ENCODE measurements around the gene ITPK1.

Gene ITPK1

DNA sequence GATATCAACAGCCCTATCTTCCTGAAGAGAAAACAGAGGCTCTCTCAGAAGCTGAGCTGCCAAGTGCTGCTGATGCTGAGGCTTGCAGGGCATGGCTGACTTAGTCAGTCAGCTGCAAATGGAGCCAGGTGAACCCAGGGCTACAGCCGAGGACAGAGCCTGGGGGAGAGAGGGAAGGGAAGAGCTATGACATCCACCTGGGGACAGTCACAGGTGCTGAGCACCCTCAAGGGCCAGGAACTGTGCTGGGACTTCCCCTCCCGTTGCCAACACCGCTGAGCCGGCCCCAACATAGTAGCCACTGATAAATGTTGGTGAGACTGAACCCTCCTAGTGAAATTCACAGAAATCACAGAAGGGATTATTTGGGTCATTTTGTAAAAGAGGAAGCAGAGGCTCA is 199.5 kb downstream of the ITPK1 start:
- no peak for DNase-seq

GRCh38 chr14:92914087-92914656 is 201.6 kb downstream of the ITPK1 start:
- DNase-seq: no peak

- no peak for DNase-seq
These were observed 208.3 kb downstream of the ITPK1 start for GRCh38 chr14:92907316-92907911.

GRCh38 chr14:92906823-92907222 is 208.9 kb downstream of the ITPK1 start:
- DNase-seq: no peak

- no peak for DNase-seq
These were observed 209.3 kb downstream of the ITPK1 start for GRCh38 chr14:92906420-92906819.

DNA sequence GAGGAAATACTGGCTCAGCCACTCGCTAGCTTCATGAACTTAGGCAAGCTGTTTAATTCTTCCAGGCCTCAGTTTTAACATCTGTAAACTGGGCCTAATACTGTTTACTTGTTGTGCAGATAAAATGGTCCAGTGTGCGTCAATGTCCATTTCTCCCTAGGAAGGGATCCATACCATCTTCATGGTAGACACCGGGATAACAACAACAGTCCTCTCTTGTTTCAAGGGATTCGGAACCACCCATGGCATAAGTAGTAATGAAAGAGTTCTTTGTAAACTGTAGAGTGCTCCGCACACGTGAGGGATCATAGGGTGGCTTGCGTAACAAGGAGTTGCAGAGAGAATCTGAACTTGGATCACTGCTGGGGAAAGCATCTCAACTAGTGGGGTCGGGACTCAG is 210.1 kb downstream of the ITPK1 start:
- no peak for DNase-seq

DNA sequence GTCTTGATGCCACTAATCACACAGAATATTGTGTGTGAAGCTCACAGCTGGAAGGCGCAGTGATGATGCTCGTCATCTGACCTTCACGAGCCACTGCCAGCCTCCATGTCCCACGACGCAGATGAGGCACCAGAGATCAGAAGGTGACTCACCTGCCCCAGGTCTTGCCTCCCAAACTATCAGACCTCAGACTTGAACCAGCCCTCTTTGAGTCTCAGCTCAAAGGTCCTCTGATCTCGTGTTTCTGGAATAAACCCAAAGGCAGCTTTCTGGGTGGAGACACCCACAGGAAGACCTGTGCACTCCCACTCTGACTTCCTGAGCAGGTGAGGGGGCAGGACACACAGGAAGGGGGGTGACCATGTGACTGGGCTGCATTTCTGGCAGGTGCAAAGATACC is 212.4 kb downstream of the ITPK1 start:
- DNase-seq: no peak

GRCh38 chr14:92902726-92903125 is 213.0 kb downstream of the ITPK1 start:
- peak; percentile 81 for DNase-seq

DNA sequence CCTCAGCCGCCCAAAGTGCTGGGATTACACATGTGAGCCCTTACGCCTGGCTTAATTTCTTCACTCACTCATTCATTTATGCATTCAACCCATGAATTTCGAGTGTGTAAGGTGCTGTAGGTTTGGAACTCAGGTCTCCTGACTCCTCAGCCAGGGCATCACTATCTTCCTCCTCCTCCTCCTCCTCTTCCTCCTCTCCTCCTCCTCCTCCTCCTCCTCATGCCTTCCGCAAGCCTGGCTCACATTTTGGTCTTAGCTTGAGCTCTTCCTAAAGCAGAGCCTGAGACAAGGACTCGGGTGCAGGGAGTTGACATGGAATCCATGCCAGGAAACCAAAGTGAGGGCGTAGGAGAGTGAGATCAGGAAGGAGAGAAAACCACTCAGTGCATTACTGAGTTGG is 213.5 kb downstream of the ITPK1 start:
- no peak for DNase-seq

GRCh38 chr14:92900660-92901059 is 215.1 kb downstream of the ITPK1 start:
- DNase-seq: no peak

- no peak for DNase-seq
These were observed 217.1 kb downstream of the ITPK1 start for GRCh38 chr14:92898566-92899131.

- DNase-seq: no peak
These were observed 217.7 kb downstream of the ITPK1 start for GRCh38 chr14:92897922-92898565.

GRCh38 chr14:92895352-92895878 is 220.3 kb downstream of the ITPK1 start:
- DNase-seq: no peak

GRCh38 chr14:92892589-92892988 is 223.1 kb downstream of the ITPK1 start:
- no peak for DNase-seq

- DNase-seq: no peak
These were observed 224.7 kb downstream of the ITPK1 start for GRCh38 chr14:92890830-92891588.

- no peak for DNase-seq
These were observed 226.8 kb downstream of the ITPK1 start for GRCh38 chr14:92888896-92889295.

DNA sequence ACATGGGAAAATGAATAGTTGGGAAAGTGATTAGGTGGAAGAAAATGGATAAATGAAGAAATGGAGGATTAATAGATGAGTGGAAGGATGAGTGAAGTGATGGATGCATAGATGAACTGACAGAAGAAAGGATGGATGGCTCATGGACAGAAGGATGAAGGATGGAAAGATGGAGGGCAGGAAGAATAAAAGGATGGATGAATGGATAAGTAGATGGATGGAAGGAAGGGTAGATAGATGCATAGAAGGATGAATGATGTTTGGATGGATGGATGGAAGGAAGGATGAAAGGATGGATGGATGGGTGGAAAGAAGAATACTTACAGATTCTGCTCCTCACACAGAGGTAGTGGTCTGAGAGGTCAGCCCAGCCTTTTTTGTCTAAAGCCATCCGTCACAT is 228.6 kb downstream of the ITPK1 start:
- no peak for DNase-seq

All from NCI-H2171 (cell line).